ENCODE data around the gene OR5AU1. TPM values are rescaled to one million over a fixed set of nuclear protein-coding genes. Genes with fewer than 3 reads are reported as not detected.

Gene OR5AU1
- total RNA-seq, 2 experiments from 2014 or later, result not detected

- no peak for DNase-seq
- no peak overlapping the region for H3K4me3 Mint-ChIP-seq
- ChIA-PET CTCF (interaction anchor here (1.0 to 2.7 kb wide), 5 partner anchors 10 to 95 kb away, joined by 3 to 14 read pairs (median 4); no protein-coding TSS in a partner anchor), POLR2A (no interaction called here)
- H3K27me3 Mint-ChIP-seq, result no peaks in the 10 kb centered on the region
- H3K4me1 Mint-ChIP-seq, result peaks cover 15% of the 10 kb centered on the region
- peaks cover 1% of the 10 kb centered on the region for H3K36me3 Mint-ChIP-seq (ENCODE audit: low read depth)
- H3K27ac Mint-ChIP-seq, result no peak overlapping the region
- no peaks in the 10 kb centered on the region for H3K9me3 Mint-ChIP-seq
Observed at GRCh38 chr14:21109377-21110138, 46.3 kb downstream of the OR5AU1 start.

- DNase-seq, result no peak
- POLR2A ChIA-PET, result no interaction called here
- CTCF ChIA-PET, result interaction anchor here (1.0 to 2.7 kb wide), 3 partner anchors 16 to 94 kb away, joined by 3 to 14 read pairs (median 4); no protein-coding TSS in a partner anchor
- Mint-ChIP-seq H3K4me1 (peaks cover 17% of the 10 kb centered on the region), H3K9me3 (no peaks in the 10 kb centered on the region), H3K27me3 (no peaks in the 10 kb centered on the region), H3K27ac (no peak overlapping the region), H3K4me3 (no peak overlapping the region), H3K36me3 (ENCODE audit: low read depth) (peaks cover 1% of the 10 kb centered on the region)
Observed at GRCh38 chr14:21108791-21109190, 47.1 kb downstream of the OR5AU1 start.

GRCh38 chr14:21107283-21107800 lies 48.5 kb downstream of the OR5AU1 start:
- no peak overlapping the region for H3K27ac Mint-ChIP-seq

GRCh38 chr14:21106498-21107282 lies 49.2 kb downstream of the OR5AU1 start:
- peak; percentile 81 for DNase-seq
- H3K9me3 Mint-ChIP-seq, result no peaks in the 10 kb centered on the region
- POLR2A ChIA-PET, result no interaction called here

More at GRCh38 chr14:21107283-21107800, 48.5 kb downstream of the OR5AU1 start:
- Mint-ChIP-seq H3K36me3 (ENCODE audit: low read depth) (peaks cover 1% of the 10 kb centered on the region), H3K9me3 (no peaks in the 10 kb centered on the region), H3K4me3 (no peak overlapping the region), H3K4me1 (peaks cover 28% of the 10 kb centered on the region), H3K27me3 (no peaks in the 10 kb centered on the region)
- DNase-seq, result no peak
- ChIA-PET CTCF (interaction anchor here (0.6 kb wide), 1 partner anchor 19 kb away, joined by 3 read pairs; no protein-coding TSS in a partner anchor), POLR2A (no interaction called here)

GRCh38 chr14:21106176-21106497 lies 49.7 kb downstream of the OR5AU1 start:
- no peak overlapping the region for H3K27ac Mint-ChIP-seq
- ChIA-PET CTCF (interaction anchor here (6.3 to 7.1 kb wide), 2 partner anchors 13 to 91 kb away, joined by 92 to 121 read pairs; no protein-coding TSS in a partner anchor), POLR2A (no interaction called here)
- H3K4me1 Mint-ChIP-seq, result peaks cover 38% of the 10 kb centered on the region
- H3K27me3 Mint-ChIP-seq, result no peaks in the 10 kb centered on the region
- H3K36me3 Mint-ChIP-seq (ENCODE audit: low read depth), result peaks cover 1% of the 10 kb centered on the region
- no peak for DNase-seq
- H3K9me3 Mint-ChIP-seq, result no peaks in the 10 kb centered on the region
- H3K4me3 Mint-ChIP-seq, result no peak overlapping the region

More at GRCh38 chr14:21106498-21107282, 49.2 kb downstream of the OR5AU1 start:
- H3K27ac Mint-ChIP-seq, result no peak overlapping the region
- CTCF ChIA-PET, result interaction anchor here (0.6 to 6.3 kb wide), 2 partner anchors 13 to 18 kb away, joined by 3 to 121 read pairs; no protein-coding TSS in a partner anchor
- no peak overlapping the region for H3K4me3 Mint-ChIP-seq
- peaks cover 1% of the 10 kb centered on the region for H3K36me3 Mint-ChIP-seq (ENCODE audit: low read depth)
- no peaks in the 10 kb centered on the region for H3K27me3 Mint-ChIP-seq
- H3K4me1 Mint-ChIP-seq, result peaks cover 34% of the 10 kb centered on the region

- H3K4me3 Mint-ChIP-seq, result peak overlapping the region; percentile 87
- peaks cover 37% of the 10 kb centered on the region for H3K4me1 Mint-ChIP-seq
- H3K9me3 Mint-ChIP-seq, result no peaks in the 10 kb centered on the region
- H3K27me3 Mint-ChIP-seq, result no peaks in the 10 kb centered on the region
- DNase-seq, result no peak
- H3K27ac Mint-ChIP-seq, result peak overlapping the region; percentile 93
- peaks cover 1% of the 10 kb centered on the region for H3K36me3 Mint-ChIP-seq (ENCODE audit: low read depth)
- CTCF ChIA-PET, result interaction anchor here (0.6 to 7.1 kb wide), 16 partner anchors 11 to 314 kb away, joined by 3 to 121 read pairs (median 7); partner anchors contain the start of gene ARHGEF40
- POLR2A ChIA-PET, result interaction anchor here (0.7 kb wide), 1 partner anchor 18 kb away, joined by 3 read pairs; no protein-coding TSS in a partner anchor
Observed at GRCh38 chr14:21105095-21105494, 50.8 kb downstream of the OR5AU1 start.

Other genes with a start within 250 kb of the OR5AU1 start
- not detected for gene RNASE2, start 200.6 kb downstream of the OR5AU1 start, total RNA-seq
- 10 to 100 TPM; 97.4 to 99.6 TPM for gene METTL17, start 166.1 kb downstream of the OR5AU1 start, total RNA-seq
- under 1 TPM; 0.25 to 0.37 TPM for gene SLC39A2, start 156.8 kb downstream of the OR5AU1 start, total RNA-seq
- 10 to 100 TPM; 10.4 to 11.0 TPM for gene NDRG2, start 131.0 kb downstream of the OR5AU1 start, total RNA-seq
- gene TPPP2, start 125.8 kb downstream of the OR5AU1 start, total RNA-seq, result not detected
- gene RNASE13, start 121.3 kb downstream of the OR5AU1 start, total RNA-seq, result not detected
- gene RNASE7, start 113.7 kb downstream of the OR5AU1 start, total RNA-seq, result not detected
- gene RNASE8, start 98.2 kb downstream of the OR5AU1 start, total RNA-seq, result not detected
- under 1 TPM in 1 of 2 experiments, not detected in 1; 0.22 TPM for gene ARHGEF40, start 85.8 kb downstream of the OR5AU1 start, total RNA-seq
- 1 to 10 TPM; 5.0 to 6.2 TPM for gene ZNF219, start 57.4 kb downstream of the OR5AU1 start, total RNA-seq
- not detected for gene TMEM253, start 55.0 kb downstream of the OR5AU1 start, total RNA-seq
- gene HNRNPC, start 113.4 kb upstream of the OR5AU1 start, total RNA-seq, result 100 to 1,000 TPM; 684 to 863 TPM
- not detected for gene RPGRIP1, start 124.0 kb upstream of the OR5AU1 start, total RNA-seq
- 100 to 1,000 TPM; 125 to 139 TPM for gene SUPT16H, start 228.0 kb upstream of the OR5AU1 start, total RNA-seq